Liver (tissue), 3 donors: Measurements from ENCODE around the gene ETNPPL.

Source experiments
- CTCF ChIP-seq: fragments of 150-350 bp; IDR thresholded peaks from 2 replicates; pipeline ENCODE4 v1.5.1; 2017; ENCODE audit warnings: improper control_type of control experiment, low read depth, low read length; ENCODE audit not compliant: missing input control
- FOXA1 ChIP-seq: IDR thresholded peaks from 2 replicates; pipeline ENCODE4 v1.6.1; 2016; ENCODE audit warnings: antibody characterized with exemption
- GABPA ChIP-seq, 2 donors: IDR thresholded peaks in 1 of 2; conservative IDR thresholded peaks in 1 of 2; 2 replicates each; pipeline ENCODE4 v1.6.1; 2016; ENCODE audit warnings: antibody characterized with exemption in 2 of 2, mild to moderate bottlenecking in 1 of 2, moderate library complexity in 1 of 2
- MAX ChIP-seq: IDR thresholded peaks from 2 replicates; pipeline ENCODE4 v1.6.1; 2016; ENCODE audit warnings: antibody characterized with exemption
- RAD21 ChIP-seq, 2 donors: IDR thresholded peaks; 2 replicates each; pipeline ENCODE4 v1.6.1; 2016; ENCODE audit warnings: antibody characterized with exemption in 2 of 2, mild to moderate bottlenecking in 2 of 2
- SP1 ChIP-seq: IDR thresholded peaks from 2 replicates; pipeline ENCODE4 v1.6.1; 2018; ENCODE audit warnings: antibody characterized with exemption, mild to moderate bottlenecking
- TAF1 ChIP-seq: conservative IDR thresholded peaks from 2 replicates; pipeline ENCODE4 v1.6.1; 2016; ENCODE audit warnings: antibody characterized with exemption, mild to moderate bottlenecking
- ZBTB33 ChIP-seq: IDR thresholded peaks from 2 replicates; pipeline ENCODE4 v1.6.1; 2016; ENCODE audit warnings: antibody characterized with exemption
- TF ChIP-seq, protein P1 (sequence below): IDR thresholded peaks from 2 replicates; pipeline ENCODE4 v1.6.1; 2016; ENCODE audit warnings: antibody characterized with exemption, mild to moderate bottlenecking
- donor health status: healthy.
- donor health status: healthy.

DNA sequence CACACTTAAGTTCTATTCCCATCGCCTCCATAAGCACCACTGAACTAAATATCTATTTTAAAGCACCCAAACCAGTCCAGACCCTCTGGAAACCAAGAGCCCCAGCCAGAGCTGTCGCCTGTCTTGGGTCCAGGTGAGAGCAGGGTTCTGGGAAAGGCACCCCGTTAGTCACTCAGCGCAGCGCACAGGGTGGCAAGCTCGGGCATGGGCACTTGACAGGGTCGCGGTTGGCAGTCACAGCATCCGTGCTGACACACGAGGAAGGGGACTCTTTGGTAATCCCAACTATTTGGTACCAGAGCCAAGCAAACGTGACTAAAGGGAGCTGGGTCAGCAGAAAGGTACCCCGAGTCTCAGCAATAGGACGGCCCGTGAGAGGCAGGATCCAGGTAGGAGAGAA lies 24.3 kb upstream of the ETNPPL start:
- TF ChIP-seq RAD21 (IDR thresholded peaks at IDR 0.05) (no peak), CTCF (no peak), MAX (no peak), TAF1 (no peak), ZBTB33 (no peak), FOXA1 (no peak), GABPA (IDR thresholded peaks at IDR 0.05 in 1 of 2, conservative IDR thresholded peaks at IDR 0.05 in 1 of 2) (no peak), SP1 (no peak)
- TF ChIP-seq, protein P1, sequence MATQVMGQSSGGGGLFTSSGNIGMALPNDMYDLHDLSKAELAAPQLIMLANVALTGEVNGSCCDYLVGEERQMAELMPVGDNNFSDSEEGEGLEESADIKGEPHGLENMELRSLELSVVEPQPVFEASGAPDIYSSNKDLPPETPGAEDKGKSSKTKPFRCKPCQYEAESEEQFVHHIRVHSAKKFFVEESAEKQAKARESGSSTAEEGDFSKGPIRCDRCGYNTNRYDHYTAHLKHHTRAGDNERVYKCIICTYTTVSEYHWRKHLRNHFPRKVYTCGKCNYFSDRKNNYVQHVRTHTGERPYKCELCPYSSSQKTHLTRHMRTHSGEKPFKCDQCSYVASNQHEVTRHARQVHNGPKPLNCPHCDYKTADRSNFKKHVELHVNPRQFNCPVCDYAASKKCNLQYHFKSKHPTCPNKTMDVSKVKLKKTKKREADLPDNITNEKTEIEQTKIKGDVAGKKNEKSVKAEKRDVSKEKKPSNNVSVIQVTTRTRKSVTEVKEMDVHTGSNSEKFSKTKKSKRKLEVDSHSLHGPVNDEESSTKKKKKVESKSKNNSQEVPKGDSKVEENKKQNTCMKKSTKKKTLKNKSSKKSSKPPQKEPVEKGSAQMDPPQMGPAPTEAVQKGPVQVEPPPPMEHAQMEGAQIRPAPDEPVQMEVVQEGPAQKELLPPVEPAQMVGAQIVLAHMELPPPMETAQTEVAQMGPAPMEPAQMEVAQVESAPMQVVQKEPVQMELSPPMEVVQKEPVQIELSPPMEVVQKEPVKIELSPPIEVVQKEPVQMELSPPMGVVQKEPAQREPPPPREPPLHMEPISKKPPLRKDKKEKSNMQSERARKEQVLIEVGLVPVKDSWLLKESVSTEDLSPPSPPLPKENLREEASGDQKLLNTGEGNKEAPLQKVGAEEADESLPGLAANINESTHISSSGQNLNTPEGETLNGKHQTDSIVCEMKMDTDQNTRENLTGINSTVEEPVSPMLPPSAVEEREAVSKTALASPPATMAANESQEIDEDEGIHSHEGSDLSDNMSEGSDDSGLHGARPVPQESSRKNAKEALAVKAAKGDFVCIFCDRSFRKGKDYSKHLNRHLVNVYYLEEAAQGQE: no peak
